Sigmoid colon (tissue), 4 donors: Measurements from ENCODE around the gene GK.

ENCODE experiments used
- EP300 ChIP-seq, 4 donors: sonication (generic); formaldehyde crosslinking; IDR thresholded peaks; one replicate each; pipeline ENCODE4 v1.6.1; 2017; ENCODE audit warnings: antibody characterized with exemption in 4 of 4
- TF ChIP-seq, protein P1 (sequence below), 4 experiments: fragments of 450-650 bp in 3 of 4; fragments of 200-600 bp in 1 of 4; IDR thresholded peaks; one replicate each; pipeline ENCODE4 v1.5.1; 2016 to 2019; ENCODE audit warnings: antibody characterized with exemption in 4 of 4, mild to moderate bottlenecking in 3 of 4, moderate library complexity in 2 of 4

GRCh38 chrX:30622361-30622760, 30.9 kb upstream of the GK start:
- no peak for TF ChIP-seq EP300 (IDR thresholded peaks at IDR 0.05)
- TF ChIP-seq, protein P1, sequence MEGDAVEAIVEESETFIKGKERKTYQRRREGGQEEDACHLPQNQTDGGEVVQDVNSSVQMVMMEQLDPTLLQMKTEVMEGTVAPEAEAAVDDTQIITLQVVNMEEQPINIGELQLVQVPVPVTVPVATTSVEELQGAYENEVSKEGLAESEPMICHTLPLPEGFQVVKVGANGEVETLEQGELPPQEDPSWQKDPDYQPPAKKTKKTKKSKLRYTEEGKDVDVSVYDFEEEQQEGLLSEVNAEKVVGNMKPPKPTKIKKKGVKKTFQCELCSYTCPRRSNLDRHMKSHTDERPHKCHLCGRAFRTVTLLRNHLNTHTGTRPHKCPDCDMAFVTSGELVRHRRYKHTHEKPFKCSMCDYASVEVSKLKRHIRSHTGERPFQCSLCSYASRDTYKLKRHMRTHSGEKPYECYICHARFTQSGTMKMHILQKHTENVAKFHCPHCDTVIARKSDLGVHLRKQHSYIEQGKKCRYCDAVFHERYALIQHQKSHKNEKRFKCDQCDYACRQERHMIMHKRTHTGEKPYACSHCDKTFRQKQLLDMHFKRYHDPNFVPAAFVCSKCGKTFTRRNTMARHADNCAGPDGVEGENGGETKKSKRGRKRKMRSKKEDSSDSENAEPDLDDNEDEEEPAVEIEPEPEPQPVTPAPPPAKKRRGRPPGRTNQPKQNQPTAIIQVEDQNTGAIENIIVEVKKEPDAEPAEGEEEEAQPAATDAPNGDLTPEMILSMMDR (IDR thresholded peaks at IDR 0.05): no peak
